HG02588 (cell line): ENCODE measurements around the gene CBX7.

Experiments used
- ATAC-seq: cut with Tn5 transposase; IDR thresholded peaks from one replicate; pipeline ENCODE4 v1.9.1; 2021; ENCODE audit warnings: mild to moderate bottlenecking, moderate library complexity; ENCODE audit not compliant: unreplicated experiment

CBX7 gene

GRCh38 chr22:39094717-39095389, 57.6 kb downstream of the CBX7 start:
- no peak for ATAC-seq

- no peak for ATAC-seq
Observed at GRCh38 chr22:39092111-39092862, 60.2 kb downstream of the CBX7 start.

- no peak for ATAC-seq
Observed at GRCh38 chr22:39091126-39092081, 61.1 kb downstream of the CBX7 start.

GRCh38 chr22:39090426-39091064, 61.9 kb downstream of the CBX7 start:
- ATAC-seq, result no peak

- no peak for ATAC-seq
Observed at GRCh38 chr22:39089928-39090327, 62.6 kb downstream of the CBX7 start.

- no peak for ATAC-seq
Observed at GRCh38 chr22:39088685-39089032, 63.8 kb downstream of the CBX7 start.

- no peak for ATAC-seq
Observed at GRCh38 chr22:39087881-39088684, 64.4 kb downstream of the CBX7 start.

- ATAC-seq, result no peak
Observed at GRCh38 chr22:39087098-39087497, 65.4 kb downstream of the CBX7 start.

- no peak for ATAC-seq
Observed at GRCh38 chr22:39084666-39085065, 67.8 kb downstream of the CBX7 start.

- no peak for ATAC-seq
Observed at GRCh38 chr22:39083212-39084165, 69.0 kb downstream of the CBX7 start.

- no peak for ATAC-seq
Observed at GRCh38 chr22:39081598-39081997, 70.9 kb downstream of the CBX7 start.

GRCh38 chr22:39081016-39081415, 71.5 kb downstream of the CBX7 start:
- ATAC-seq, result no peak
